SJCRH30 (cell line): ENCODE data around the gene CCNY. TPM values are rescaled to one million over a fixed set of nuclear protein-coding genes. Genes with fewer than 3 reads are reported as not detected.

ENCODE experiments used
- DNase-seq, 2 experiments: peaks; one replicate each; pipeline ENCODE4 v3.0.0-alpha.2; 2015 to 2020
- H3K27ac ChIP-seq: fragments of 250-450 bp; sonication (Bioruptor Pico); 2 replicates; pipeline ENCODE4 v1.5.1; 2020; ENCODE audit warnings: mild to moderate bottlenecking, moderate library complexity
- H3K27me3 ChIP-seq: fragments of 250-450 bp; sonication (Bioruptor Pico); 2 replicates; pipeline ENCODE4 v1.5.1; 2020; ENCODE audit warnings: mild to moderate bottlenecking, moderate library complexity
- H3K36me3 ChIP-seq: fragments of 250-450 bp; sonication (Bioruptor Pico); 2 replicates; pipeline ENCODE4 v1.5.1; 2020; ENCODE audit warnings: mild to moderate bottlenecking, moderate library complexity
- H3K4me1 ChIP-seq: fragments of 250-450 bp; sonication (Bioruptor Pico); 2 replicates; pipeline ENCODE4 v1.5.1; 2020; ENCODE audit warnings: mild to moderate bottlenecking, moderate library complexity
- H3K4me3 ChIP-seq: fragments of 250-450 bp; sonication (Bioruptor Pico); 2 replicates; pipeline ENCODE4 v1.5.1; 2020; ENCODE audit warnings: mild to moderate bottlenecking, moderate library complexity
- H3K9me3 ChIP-seq: fragments of 250-450 bp; sonication (Bioruptor Pico); replicated peaks from 2 replicates; pipeline ENCODE4 v1.5.1; 2020; ENCODE audit warnings: mild to moderate bottlenecking, moderate library complexity
- total RNA-seq: library from RNA; depleted of rRNA; stranded (reverse); fragments of >200 nt; shearing (Covaris generic); gene quantifications from 2 replicates; pipeline ENCODE4 v1.2.3, GENCODE V29; 2014

Gene CCNY
- total RNA-seq, 1 experiment from 2014 or later, result 47.2 TPM

DNA sequence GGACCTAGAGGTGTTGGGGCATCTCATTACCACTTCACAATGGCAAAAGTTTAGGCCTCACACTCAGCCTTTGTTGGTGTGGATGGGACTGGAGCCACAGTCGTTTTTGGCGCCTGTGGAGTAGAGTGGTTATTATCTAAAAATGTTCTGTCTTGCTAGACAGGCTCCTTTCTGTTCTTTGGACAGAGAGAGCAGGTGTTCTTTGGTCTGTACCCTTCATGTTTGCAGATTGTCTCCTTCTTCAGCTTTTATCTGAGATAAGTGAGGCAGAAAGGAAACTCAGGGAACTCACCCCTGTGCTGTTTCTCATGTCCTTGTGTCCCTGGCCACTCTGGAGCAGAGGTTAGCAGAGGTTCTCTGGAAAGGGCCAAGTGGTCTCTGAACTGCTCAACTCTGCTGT is 103.7 kb downstream of the CCNY start:
- Histone ChIP-seq H3K36me3 (no peaks in the 10 kb centered on the region), H3K9me3 (peaks cover 6% of the 10 kb centered on the region), H3K4me1 (no peaks in the 10 kb centered on the region), H3K4me3 (no peak overlapping the region), H3K27me3 (no peaks in the 10 kb centered on the region), H3K27ac (no peak overlapping the region)
- no peak for DNase-seq

DNA sequence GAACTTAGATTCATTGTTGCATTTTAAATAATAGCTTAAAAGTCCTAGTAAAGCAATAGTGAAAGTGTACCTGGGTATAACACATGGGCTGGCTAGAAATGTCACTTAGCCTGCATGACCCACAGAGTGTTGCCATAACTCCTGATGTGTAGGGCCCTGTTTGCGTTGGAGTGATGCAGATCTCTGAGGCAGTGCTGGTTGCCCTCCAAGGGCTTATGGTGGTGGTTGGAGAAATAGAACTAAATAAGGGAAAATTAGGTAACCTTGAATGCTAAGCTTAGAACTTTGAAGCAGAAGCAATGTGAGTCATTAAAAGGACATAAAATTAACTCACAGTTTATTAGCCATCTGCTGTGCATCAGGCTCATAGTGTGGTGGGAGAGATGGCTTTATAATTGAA is 105.7 kb downstream of the CCNY start:
- Histone ChIP-seq H3K4me3 (no peak overlapping the region), H3K36me3 (no peaks in the 10 kb centered on the region), H3K27me3 (no peaks in the 10 kb centered on the region), H3K9me3 (peaks cover 6% of the 10 kb centered on the region), H3K4me1 (peaks cover 10% of the 10 kb centered on the region), H3K27ac (no peak overlapping the region)
- DNase-seq, result no peak

DNA sequence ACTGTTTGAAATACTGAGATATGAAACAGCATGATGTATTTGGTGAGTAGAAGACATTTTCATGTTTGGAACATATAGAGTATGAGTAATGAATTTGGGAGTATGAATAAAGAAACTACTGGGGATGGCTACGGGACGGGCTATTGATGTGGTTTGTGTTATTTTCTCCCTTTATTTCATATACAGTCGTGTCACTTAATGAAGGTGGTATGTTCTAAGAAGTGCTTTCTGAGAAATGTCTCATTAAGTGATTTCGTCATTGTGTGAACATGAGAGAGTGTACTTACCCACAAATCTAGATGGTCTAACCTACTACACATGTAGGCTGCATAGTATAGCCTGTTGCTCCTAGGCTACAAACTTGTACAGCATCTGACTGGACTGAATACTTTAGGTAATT is 106.3 kb downstream of the CCNY start:
- Histone ChIP-seq H3K27me3 (no peaks in the 10 kb centered on the region), H3K27ac (no peak overlapping the region), H3K4me3 (no peak overlapping the region), H3K36me3 (no peaks in the 10 kb centered on the region), H3K9me3 (peaks cover 6% of the 10 kb centered on the region), H3K4me1 (peaks cover 15% of the 10 kb centered on the region)
- DNase-seq, result no peak

DNA sequence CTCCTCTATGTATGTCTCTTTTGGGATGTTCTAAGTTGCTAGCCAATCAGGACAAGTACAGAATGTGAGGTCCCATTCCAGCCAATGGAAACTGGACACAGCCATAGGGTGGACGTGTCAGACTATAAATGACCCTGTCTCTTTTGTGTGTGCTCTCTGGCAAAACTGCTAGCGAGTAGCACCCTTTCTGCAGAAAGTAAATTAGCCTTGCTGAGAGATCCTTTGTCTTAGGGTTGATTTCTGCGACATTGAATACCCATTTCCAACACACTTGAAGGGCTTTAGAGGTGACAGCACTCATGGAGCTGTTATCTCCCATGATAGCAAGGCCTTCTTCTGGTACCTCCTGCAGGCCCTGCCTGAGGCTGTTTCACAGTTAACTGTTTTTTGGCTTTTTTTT is 107.5 kb downstream of the CCNY start:
- Histone ChIP-seq H3K36me3 (no peaks in the 10 kb centered on the region), H3K9me3 (peaks cover 6% of the 10 kb centered on the region), H3K27me3 (no peaks in the 10 kb centered on the region), H3K27ac (no peak overlapping the region), H3K4me1 (peaks cover 28% of the 10 kb centered on the region), H3K4me3 (no peak overlapping the region)
- no peak for DNase-seq

DNA sequence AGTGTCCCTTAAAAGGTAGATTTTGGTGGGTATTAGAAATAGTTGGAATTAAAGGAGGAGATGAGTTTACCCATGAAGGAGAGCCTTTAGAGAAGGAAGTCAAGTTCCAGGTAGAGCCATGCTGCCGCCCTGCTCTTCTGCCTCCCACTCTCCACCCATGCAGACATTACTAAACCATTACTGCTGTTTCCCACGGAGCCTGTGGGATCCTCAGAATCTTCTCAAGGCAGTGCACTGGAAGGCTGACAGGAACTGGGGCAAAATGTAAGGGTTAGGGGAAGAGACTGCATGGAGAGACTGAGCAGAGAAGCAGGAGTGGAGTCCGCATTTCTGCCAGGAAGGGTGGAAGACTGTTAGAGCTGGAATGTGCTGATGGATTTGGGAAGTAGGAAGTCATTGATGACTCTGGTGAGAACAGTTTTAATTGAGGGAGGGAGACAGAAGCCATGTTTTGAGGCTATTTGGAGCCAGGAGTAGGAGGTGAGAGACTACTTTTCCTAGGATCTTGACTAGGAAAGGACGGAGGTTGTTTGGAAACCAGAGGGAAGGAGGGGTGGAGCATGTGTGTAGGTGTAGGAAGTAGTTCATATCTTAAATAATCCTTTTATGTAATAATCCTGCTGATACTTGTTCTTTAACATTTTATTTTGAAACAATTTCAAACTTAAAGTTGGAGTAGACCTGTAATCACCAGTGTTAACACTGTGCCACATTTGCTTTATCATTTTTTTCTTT is 109.0 kb downstream of the CCNY start:
- H3K27me3 ChIP-seq, result no peaks in the 10 kb centered on the region
- peaks cover 29% of the 10 kb centered on the region for H3K4me1 ChIP-seq
- H3K27ac ChIP-seq, result no peak overlapping the region
- DNase-seq, result no peak
- no peak overlapping the region for H3K4me3 ChIP-seq
- no peaks in the 10 kb centered on the region for H3K36me3 ChIP-seq
- peaks cover 6% of the 10 kb centered on the region for H3K9me3 ChIP-seq

DNA sequence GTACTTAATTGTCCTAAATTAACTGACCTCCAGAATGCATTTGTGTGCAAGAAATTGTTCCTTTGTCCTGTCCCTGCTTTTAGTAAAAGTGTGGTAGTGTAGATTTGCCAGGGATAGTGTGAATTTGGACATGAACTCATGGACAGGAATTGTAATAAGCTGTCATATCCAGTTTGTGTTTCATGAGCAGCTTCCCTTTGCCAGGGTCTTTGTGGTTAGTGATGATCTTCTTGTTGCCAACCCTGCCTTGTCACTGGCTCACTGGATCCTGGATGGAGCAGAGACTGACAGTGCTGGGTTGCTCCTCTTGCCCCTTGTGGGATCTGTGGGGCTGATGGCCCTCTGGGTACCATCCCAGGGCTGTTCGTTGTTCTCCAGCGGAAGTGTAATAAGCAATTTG is 110.1 kb downstream of the CCNY start:
- H3K4me1 ChIP-seq, result peaks cover 29% of the 10 kb centered on the region
- no peak overlapping the region for H3K27ac ChIP-seq
- H3K4me3 ChIP-seq, result no peak overlapping the region
- no peak for DNase-seq
- peaks cover 6% of the 10 kb centered on the region for H3K9me3 ChIP-seq
- H3K36me3 ChIP-seq, result no peaks in the 10 kb centered on the region
- no peaks in the 10 kb centered on the region for H3K27me3 ChIP-seq

DNA sequence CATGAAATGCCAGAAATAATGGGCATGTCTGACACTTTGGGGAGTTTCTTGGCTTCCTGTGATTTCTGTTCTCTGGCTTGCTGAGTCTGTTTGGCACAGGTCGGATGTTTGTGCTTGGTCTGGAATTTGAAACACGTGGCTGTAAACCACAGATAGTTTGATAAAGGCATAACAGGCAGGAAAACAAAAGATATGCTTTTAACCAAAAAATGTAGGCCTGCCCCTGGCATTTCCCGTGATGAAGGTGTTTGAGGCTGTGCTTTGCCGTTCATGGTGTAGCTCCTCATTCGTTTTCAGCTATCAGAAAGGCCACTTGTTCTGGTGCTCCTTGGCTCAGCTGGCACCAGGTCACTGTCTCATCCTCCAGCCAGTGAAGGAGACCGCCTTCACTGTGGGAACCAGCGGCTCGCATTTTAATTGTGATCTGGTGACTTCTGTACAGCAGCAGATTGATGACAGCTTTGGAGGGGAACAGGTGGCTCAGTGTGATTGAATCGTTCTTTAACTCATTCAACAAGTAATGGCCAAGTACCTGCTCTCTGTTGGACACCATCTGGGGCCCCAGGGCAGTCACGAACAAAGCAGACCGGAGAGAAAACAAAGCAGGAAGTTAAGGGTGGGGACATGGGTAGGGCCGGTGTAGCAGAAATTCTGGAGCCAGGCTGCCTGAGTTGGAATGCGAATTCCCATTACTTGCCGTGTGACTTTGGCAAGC is 111.5 kb downstream of the CCNY start:
- peaks cover 31% of the 10 kb centered on the region for H3K4me1 ChIP-seq
- peak; percentile 45 to 71 for DNase-seq
- H3K36me3 ChIP-seq, result no peaks in the 10 kb centered on the region
- H3K9me3 ChIP-seq, result peaks cover 6% of the 10 kb centered on the region
- no peaks in the 10 kb centered on the region for H3K27me3 ChIP-seq
- peak overlapping the region; percentile 59 for H3K27ac ChIP-seq
- H3K4me3 ChIP-seq, result peak overlapping the region; percentile 19

DNA sequence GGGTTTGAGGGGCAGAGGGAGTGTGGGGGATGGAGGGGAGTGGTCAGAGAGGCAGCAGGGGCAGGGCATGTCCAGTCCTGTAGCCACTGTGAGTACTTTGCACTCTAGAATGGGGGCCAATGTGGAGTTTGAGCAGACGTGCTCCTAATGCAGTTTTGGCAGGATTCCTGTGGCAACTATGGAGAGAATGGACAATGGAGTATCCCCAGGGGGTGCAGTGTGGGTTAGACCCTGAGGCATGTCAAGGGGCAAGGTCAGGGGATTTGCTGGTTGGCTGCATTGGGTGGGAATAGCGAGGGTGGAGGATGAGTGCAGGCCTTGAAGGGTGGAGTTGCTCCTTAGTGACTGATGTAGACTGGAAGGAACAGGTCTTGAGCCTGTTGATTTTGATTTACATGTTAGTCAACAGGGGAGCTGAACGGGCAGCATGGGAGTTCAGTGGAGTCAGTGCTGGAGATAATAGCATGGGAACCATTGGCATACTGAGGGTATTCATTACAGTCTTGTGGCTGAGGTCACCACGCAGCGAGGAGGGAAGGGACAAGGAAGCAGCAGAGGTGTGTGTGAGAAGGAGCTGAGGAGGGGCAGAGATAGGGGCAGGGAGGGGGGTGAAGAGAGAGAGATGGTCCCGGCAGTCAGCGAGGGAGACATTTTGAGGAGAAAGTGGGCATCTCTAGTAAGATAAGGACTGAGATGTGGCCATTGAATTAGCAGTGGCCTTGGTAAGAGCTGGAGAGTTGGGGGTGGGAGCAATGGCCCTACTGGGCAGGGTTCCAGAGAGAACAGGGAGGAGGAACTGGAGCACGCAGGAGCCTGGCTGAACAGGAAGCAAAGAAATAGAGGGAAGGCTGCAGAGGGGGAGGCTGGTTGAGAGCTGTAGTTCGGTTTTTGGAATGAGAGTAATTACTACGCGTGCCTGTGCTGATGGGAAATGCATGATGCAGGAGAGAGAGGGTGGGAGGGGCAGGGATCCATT is 112.7 kb downstream of the CCNY start:
- Histone ChIP-seq H3K27ac (peak overlapping the region; percentile 59; the same call in 1 of the 2 replicates), H3K9me3 (no peaks in the 10 kb centered on the region), H3K27me3 (no peaks in the 10 kb centered on the region), H3K36me3 (no peaks in the 10 kb centered on the region), H3K4me1 (peaks cover 31% of the 10 kb centered on the region), H3K4me3 (no peak overlapping the region; the same call in 1 of the 2 replicates)
- no peak for DNase-seq

DNA sequence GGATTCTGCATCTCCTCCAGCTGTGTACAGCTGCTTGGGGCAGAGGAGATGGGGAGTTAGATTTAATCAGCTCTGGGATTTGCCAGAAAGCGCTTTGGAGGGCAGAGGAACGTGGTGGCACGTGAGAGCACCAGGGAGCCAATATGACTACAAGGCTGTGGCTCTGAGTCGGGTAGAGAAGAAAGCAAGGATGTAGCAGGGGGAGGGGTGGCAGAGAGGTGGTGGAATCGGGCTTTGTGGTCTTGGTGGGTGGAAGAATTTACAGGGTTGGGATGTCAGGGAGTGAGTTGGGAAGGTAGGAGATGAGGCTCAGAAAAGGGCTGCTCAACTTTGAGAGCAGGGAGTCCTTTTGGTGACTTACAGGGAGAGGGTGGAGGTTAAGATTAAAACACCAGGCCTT is 113.6 kb downstream of the CCNY start:
- H3K9me3 ChIP-seq, result no peaks in the 10 kb centered on the region
- H3K4me3 ChIP-seq, result no peak overlapping the region
- no peaks in the 10 kb centered on the region for H3K36me3 ChIP-seq
- H3K27ac ChIP-seq, result no peak overlapping the region
- no peak for DNase-seq
- H3K27me3 ChIP-seq, result no peaks in the 10 kb centered on the region
- peaks cover 31% of the 10 kb centered on the region for H3K4me1 ChIP-seq

DNA sequence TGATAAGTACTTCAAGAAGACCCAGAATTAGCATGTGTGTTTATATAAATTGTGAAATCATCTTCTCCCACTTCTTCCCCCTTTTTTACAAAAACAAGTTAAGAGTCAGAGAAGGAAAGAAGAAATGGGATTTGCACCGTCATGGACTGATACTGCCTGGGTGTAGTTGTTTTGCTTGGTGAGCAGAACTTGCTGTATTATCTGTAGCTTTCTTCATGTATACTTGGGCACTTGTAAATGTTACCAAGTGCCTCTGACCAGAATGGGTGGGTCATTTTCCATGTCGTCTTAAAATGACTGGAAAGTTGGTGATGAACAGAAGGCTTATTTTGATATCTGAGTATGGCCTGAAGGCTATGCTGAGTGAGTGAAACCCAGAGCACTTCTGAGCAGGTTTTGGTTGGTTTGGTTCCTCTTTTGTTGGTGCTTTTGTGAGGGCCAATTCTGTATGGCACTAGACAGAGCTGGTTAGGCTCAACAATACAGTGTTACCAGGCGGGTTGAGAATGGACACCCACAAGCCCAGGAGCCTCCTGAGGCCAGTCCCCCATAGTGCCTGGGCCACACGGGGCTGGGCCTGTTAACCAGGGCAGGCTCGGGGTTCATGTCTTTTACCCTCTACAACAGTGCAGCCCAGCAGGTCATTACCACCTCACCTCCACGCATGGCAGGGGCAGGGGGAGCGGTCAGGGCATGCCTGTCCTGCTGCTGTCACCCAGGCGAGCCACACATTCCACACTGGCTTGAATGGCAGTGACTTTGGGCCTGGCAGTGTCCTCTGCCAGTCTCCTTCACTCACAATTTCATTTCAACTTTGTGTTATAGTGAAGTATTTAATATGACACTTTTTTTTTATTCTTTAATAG is 115.1 kb downstream of the CCNY start:
- H3K4me1 ChIP-seq, result peaks cover 23% of the 10 kb centered on the region
- H3K36me3 ChIP-seq, result no peaks in the 10 kb centered on the region
- no peaks in the 10 kb centered on the region for H3K27me3 ChIP-seq
- DNase-seq, result no peak
- no peak overlapping the region for H3K27ac ChIP-seq
- no peak overlapping the region for H3K4me3 ChIP-seq
- H3K9me3 ChIP-seq, result no peaks in the 10 kb centered on the region

DNA sequence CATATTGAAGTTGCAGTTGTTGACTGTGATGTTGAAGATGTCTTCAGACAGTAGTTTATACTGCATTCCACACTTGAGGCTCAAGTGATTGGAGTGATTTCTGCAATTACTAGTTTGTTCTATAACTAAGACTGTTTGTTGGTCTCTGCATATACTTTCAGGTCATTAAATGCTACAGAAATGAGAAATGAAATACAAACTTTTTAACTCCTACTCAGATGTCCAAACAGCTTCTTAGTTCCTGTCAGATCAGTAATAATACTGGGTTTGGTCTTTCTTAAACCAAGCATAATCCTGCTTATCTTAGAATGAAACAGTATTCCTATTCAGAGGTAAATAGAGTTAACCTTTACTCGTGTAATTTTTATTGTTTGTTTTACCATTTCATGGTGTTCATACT is 115.9 kb downstream of the CCNY start:
- no peak for DNase-seq
- Histone ChIP-seq H3K27me3 (no peaks in the 10 kb centered on the region), H3K4me1 (peaks cover 20% of the 10 kb centered on the region), H3K27ac (no peak overlapping the region), H3K4me3 (no peak overlapping the region), H3K9me3 (no peaks in the 10 kb centered on the region), H3K36me3 (no peaks in the 10 kb centered on the region)

DNA sequence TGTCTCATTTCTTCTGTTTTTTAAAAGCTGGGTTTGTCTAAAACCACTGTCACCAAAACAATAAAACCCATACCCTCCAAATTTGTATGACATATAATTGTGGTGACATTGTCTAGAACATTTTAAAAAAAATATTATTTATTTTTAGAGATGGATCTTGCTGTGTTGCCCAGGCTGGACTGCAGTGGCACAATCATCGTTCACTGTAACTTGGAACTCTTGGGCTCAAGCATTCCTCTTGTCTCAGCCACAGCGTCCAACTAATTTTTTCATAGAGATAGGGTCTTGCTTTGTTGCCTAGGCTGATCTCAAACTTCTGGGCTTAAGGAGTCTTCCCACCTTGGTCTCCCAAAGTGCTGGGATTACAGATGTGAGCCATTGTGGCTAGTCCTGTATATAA is 116.5 kb downstream of the CCNY start:
- no peak for DNase-seq
- peaks cover 13% of the 10 kb centered on the region for H3K4me1 ChIP-seq
- no peaks in the 10 kb centered on the region for H3K36me3 ChIP-seq
- H3K4me3 ChIP-seq, result no peak overlapping the region
- no peaks in the 10 kb centered on the region for H3K9me3 ChIP-seq
- no peaks in the 10 kb centered on the region for H3K27me3 ChIP-seq
- no peak overlapping the region for H3K27ac ChIP-seq

DNA sequence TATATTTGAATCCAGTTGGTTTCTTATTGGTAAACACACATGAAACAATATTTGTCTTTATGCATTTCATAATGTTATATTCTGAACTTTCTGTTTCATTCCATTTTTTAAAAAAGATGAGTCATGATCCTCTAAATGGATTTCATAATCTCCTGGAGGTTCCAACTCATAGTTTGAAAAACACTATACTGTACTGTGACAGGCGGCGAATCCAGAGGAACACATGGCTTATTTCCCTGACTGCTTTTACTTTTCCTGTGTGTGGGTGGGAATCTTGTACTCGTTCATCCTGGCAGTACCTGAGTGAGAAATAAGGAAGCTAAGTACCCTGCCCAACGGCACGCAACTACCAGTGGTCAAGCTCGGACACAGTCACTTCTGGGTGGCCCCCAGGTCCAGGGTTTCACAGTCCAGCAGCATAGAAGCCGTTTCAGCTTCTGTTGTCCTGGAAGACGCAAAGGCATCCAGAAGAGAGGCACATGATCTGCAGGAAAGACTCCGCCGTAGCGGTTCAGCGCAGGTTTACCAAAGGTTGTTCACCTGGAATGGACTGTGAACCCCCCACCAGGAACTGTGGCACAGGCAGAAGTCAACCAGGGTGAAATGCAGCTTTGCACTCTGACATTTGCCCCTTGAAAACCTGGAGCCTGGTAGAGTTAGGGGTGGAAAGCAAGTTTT is 117.7 kb downstream of the CCNY start:
- Histone ChIP-seq H3K9me3 (no peaks in the 10 kb centered on the region), H3K27ac (no peak overlapping the region), H3K4me1 (peaks cover 2% of the 10 kb centered on the region), H3K27me3 (no peaks in the 10 kb centered on the region), H3K4me3 (no peak overlapping the region), H3K36me3 (no peaks in the 10 kb centered on the region)
- DNase-seq, result no peak
